HG03432 (cell line): ENCODE results near the gene FRMD4A.

Source experiments
- ATAC-seq: cut with Tn5 transposase; IDR thresholded peaks from one replicate; pipeline ENCODE4 v1.9.1; 2021; ENCODE audit warnings: mild to moderate bottlenecking, moderate library complexity; ENCODE audit not compliant: unreplicated experiment

FRMD4A gene

GRCh38 chr10:13696071-13696470 lies 634.7 kb downstream of the FRMD4A start:
- ATAC-seq = no peak

DNA sequence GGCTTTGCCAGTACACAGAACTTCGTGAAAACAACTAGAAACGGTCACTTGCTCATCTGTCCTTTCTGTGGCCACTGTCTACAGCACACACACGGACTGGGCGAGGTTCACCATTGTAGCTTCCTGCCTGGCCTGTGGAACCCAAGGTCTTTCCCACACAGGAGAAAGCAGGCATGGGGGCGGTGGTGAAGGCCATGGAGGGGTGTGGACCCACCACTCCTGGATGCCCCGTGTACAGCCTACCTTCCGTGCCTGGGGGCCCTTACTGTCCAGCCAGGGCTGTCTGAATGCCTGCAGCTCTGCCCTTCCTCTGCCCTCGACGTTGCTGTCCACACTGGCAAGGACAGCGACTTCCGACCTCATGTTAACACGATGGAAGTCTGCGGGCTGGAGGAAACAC lies 635.1 kb downstream of the FRMD4A start:
- no peak for ATAC-seq

DNA sequence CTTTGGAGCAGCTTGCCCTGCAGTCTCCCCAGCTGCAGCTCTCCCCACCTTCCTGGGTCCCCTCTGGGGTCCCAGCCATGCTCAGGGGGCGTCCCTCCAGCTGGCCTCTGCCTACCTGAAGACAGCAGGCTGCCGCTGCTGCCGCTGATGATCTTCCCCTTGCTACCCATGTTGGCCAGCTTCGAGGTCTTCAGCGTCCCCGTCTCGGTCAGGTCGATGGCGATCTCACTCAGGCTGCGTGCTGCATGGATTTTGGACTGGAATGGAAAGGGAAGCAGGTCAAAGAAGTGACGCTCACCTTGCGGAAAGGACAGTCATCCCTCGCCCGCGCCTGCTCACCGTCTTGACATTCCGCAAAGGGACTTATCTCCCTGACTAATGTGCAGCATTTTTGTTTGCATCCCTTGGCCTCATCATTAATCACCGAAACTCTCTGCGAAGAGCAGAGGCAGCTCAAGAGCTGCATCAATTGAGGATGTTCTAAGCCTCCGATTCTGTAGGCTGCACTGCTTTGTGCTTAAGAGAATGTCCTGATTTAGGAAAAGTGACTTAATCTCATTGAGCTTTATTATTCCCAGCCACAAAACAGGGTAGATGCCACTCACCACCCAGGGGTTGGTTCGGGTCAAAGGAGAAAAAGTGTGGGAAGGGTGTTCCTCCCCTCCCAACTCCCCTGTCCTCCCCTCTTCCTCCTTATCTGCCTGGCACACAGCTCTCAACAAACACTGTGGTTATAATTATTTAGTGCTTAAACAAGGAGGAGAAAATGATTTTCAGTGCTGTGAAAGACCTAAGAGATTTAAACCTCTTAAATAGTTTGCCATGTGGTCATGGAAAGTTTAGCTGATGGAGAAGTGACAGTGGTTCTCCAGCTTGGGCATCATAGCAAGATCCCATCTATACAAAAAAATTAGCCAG lies 636.7 kb downstream of the FRMD4A start:
- ATAC-seq = no peak

GRCh38 chr10:13690281-13690825 lies 640.4 kb downstream of the FRMD4A start:
- ATAC-seq = peak; percentile 89

GRCh38 chr10:13686331-13686752 lies 644.4 kb downstream of the FRMD4A start:
- no peak for ATAC-seq

DNA sequence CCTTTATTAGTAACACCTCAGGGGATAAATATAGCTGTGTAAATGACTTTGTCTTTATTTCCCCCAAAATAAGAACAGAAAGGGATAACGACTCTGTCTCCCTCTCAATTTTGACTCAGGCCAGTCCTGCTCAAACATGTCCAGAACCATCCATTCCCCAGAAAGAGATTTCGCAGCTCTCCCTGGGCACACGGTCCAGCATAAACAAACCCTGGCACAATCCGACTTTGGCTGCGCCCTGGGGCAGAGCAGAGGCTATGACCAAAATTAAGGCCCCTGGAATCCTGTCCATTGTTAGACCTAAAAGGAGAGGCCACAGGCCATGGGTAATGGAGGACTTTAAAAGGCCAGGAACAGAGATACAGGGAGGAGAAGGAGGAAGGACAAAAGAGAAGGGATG lies 644.8 kb downstream of the FRMD4A start:
- no peak for ATAC-seq

GRCh38 chr10:13684806-13685482 lies 645.8 kb downstream of the FRMD4A start:
- no peak for ATAC-seq

DNA sequence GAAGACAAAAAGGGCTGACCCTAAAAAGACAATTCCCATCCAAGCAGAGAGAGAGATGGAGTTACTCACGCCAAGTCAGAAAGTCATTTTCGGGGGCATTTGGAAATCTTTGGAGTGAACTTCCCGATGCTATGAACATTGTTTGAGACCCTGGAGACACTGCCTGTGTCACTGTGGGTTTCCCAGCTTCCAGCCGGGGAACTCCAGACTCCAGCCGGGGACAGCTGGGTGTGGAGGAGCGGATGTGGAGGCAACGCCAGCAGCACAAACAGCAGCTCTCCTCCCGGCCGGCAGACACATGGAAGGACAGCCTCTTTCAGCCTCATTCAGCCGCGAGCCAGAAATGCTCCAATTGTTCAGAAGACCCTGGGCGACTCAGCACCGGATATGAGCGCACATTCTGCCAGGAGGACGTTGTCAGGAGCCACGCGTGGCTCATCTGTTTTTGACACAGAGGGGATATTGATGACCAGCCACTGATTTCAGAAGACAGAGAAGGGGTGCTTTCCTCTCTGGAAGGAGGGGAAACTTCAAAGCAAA lies 646.4 kb downstream of the FRMD4A start:
- no peak for ATAC-seq

DNA sequence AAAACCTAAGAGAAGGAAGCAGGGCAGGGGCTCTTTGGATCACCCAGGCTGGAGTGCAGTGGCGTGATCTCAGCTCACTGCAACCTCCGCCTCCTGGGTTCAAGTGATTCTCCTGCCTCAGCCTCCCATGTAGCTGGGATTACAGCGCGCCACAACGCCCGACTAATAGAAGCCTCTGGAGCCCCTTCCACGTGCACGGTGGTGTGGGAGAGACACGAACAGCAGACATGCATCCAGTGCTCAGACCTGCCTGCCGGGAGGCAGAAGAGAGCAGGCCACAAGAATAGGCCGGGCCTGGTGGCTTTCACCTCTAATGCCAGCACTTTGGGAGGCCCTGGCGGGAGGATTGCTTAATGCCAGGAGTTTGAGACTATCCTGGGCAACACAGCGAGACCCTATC lies 647.7 kb downstream of the FRMD4A start:
- no peak for ATAC-seq

- ATAC-seq = no peak
Observed at GRCh38 chr10:13681960-13682359, 648.8 kb downstream of the FRMD4A start.

- ATAC-seq = no peak
Observed at GRCh38 chr10:13681528-13681927, 649.2 kb downstream of the FRMD4A start.

DNA sequence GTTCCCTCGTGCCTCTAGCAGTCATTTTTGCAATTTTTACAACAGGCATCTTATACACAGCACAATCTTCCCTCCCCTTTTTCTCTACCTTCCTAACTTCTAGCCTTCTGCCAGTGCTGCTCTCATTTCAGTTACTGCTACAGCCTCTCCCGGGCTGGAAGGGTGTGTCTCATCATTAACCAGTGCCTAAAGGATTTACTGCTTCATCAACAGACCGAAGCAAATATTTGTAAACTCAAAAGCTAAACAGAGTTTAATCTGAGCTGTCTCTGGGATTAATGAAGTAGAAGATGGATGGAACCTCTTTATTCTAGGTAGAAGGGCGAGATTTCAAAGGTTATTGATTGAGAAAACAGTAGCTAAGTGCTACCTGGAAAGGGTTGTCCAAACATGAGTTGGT lies 649.6 kb downstream of the FRMD4A start:
- ATAC-seq = no peak

- ATAC-seq = no peak
Observed at GRCh38 chr10:13678101-13678843, 652.5 kb downstream of the FRMD4A start.

DNA sequence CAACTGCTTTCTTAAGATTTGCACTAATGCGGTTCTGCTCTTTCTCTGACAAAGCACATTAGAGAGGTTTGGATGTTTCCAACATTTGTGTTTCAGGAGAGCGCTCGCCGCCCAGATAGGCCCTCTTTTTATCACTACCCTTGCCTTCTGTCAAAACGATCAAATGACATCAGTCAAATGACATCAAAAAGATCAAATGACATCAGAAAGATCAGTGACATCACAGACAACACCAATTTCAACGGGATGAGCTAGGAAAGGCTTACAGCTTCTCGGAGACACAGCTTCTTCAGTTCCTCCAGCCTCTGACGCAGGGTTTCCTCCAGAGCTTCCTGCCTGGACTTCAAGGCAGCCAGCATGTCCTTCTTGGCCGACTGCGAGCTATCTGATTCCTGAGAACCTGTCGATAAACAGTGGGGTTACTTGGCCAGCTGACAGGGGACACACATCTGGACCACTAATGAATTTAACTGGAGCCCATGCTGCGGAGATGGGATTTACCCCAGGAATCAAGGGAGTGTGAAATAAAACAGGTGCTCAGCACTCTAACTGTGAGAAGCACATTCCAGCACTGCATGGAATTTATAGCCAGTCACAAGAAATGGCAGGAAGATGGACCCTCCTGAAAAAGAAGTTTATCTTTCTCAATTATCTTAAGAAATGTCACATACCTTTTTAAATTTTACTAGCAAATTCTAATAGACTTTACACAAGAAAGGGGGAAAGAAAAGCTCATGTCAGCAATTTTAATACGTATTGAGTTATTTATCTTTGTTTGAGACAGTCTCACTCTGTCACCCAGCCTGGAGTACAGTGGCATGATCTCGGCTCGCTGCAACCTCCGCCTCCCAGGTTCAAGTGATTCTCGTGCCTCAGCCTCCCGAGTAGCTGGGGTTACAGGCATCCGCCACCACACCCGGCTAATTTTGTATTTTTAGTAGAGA lies 655.8 kb downstream of the FRMD4A start:
- no peak for ATAC-seq

DNA sequence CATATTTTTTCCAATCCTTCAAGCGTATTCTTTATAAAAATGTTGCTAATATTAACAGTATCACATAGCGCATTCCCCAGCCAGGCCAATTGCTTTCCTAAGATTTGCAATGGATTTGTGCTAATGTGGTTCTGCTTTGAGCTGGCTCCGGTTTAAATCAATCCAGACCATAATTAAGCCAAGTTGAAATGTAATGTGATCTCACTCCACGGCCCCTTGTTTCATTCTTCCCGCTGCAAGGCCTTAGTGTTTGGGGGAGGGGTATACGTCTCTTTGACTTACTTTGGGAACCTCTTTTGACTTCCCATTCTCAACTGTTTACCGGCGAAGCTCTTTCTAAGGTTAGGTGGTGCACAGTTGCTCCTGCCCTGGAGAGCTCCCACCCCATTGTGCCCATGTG lies 657.6 kb downstream of the FRMD4A start:
- ATAC-seq = no peak

DNA sequence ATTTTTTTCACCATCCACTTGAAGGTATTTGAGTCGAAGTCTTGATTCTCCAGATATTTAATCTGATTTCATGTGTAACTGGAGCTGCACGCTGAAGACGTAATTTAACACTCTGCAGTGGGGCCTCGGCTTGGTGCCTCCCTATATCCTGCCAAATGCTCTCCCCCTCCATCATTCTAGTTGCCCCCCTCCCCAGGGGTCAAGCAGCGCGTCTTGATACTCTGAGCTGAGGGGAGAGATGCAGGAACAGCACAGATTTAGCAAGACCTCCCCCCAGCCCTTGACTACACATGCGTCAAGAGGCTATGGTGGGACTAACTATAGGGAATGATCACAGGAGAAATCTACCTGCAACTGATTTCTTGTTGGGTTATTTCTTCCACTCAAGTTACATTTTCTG lies 658.2 kb downstream of the FRMD4A start:
- ATAC-seq = no peak

DNA sequence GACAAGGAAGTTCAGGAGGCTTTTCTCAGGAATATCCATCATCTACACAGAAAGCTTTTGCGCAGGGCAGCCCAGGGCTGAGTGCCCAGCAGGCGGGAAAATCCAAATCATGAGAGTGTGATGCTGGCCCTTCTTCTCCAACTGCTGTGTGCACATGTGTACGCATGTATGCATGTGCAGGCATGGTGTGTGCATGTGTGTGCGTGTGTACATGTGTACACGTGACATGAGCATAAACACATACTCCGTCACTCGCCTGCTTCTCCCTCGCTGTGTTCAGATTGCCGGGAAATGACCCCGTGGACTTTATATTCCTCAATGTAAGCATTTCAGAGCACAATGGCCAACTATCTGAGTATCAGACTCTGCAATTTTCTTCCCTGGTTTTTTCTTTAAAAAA lies 658.8 kb downstream of the FRMD4A start:
- ATAC-seq = no peak

DNA sequence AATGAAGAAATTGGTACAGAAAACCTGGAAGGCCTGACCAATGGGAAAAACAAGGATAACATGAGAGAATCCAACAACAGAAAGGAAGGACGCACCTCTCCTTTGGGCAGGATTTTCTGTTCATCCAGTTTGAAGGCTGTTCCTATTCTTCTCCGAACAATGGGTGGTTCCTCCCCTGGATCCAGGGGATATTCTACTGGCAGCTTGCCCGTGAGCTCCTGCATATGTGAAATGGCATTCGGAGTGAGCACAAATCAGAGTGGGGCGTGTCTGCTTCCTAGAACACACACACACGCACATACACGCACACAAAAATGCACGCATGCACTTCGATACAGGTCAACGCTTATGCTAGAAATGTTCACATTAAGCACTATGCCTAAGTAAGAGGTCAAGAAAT lies 660.4 kb downstream of the FRMD4A start:
- no peak for ATAC-seq

DNA sequence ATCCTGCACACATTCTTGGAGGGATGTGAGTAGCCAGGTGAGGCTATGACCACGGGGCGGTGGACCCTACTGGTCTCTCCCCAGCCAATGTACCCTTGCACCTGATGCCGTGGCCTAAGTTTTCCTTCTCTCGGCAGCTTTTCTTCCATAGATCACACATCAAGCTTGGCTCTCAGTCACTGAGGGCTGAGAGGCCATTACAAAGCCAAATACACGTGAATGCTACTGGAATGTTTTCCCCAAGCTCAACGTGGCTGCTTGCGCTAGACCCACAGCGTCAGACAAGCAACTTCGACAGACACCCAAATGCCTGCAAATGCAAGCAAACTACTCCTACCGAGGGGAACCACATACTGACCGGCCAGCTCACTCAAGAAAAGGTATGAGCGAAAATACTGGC lies 660.8 kb downstream of the FRMD4A start:
- ATAC-seq = no peak
